ENCODE measurements around the gene GOLGA8J.

GRCh38 chr15:30059771-30060170 is 23.0 kb upstream of the GOLGA8J start:
- TF ChIP-seq CTCF (IDR thresholded peaks at IDR 0.05; ENCODE audit: insufficient read depth, low read length, poor library complexity, severe bottlenecking) (no peak), EZH2phosphoT487 (conservative IDR thresholded peaks at IDR 0.05; ENCODE audit: low read length) (no peak)

All from SU-DHL-6 (cell line).